ENCODE data around the gene IL1R1.

Gene IL1R1

DNA sequence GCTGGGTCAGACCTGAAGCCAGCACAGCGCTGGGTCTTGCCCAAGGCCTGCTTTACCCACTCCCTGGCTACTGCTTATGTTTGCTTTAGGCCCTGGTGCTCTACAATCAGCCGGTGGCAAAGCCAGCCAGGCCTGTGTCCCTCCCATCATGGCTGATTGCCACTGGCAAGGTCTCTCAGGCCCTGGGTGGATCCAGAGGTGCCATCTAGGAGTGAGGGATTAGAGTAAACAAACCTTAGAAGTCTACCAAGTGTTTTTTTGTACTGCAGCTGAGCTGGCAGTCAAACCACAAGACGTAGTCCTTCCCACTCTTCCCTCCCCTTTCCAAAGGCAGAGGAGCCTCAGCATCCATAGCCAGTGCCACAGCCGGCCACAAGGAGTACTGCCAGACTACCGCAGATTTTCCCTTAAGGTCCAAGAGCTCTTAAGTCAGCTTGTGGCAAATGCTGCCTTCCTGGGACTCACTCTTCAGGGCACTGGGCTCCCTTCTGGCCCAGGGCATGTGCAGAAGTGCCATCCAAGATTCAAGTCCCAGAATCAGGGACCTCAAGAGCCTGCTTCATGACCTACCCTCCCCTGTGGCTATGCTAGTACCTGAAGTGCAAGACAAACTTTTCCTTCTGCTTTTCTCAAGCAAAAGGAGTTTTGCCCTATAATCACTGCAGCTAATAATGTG is 64.3 kb downstream of the IL1R1 start:
- no peak for DNase-seq (ENCODE audit: low read depth in 2 of 2)

DNA sequence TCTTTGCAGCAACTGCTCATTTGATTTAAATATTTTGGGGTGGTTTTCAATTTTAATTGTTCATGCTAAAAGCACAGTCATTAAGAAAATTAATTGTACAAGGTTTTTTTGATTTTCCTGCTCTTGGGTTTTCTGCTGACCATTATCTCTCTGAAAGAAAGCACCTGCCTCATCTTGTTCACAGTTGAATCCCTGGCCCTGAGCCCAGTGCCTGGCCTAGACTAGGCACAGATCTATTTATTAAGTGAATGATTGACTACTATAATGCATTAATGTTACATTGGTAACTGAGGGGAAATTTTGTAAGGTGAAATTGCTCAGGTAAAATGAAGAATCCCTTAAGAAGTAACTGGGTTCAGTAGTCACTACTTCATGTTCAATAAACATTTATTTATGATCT is 66.2 kb downstream of the IL1R1 start:
- no peak for DNase-seq (ENCODE audit: low read depth in 2 of 2)

DNA sequence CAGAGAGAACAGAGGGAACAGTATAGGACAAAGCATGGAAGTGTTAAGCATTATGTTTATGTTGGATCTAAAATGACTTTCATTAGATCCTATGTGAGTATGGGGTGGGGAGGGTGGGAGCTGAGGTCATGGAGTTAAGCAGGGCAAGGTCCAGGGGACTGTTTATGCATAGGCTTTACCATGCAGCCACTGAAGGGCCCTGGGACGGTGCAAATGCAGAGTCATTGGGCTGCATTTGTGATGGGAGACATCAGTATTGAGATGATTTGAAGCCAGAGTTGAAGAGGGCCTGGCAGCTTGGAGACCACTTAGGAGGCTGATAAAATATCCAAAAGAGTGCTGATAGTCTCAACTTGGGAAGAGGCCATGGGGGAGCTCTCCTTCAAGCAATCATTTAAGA is 66.9 kb downstream of the IL1R1 start:
- DNase-seq (ENCODE audit: low read depth in 2 of 2) = no peak

DNA sequence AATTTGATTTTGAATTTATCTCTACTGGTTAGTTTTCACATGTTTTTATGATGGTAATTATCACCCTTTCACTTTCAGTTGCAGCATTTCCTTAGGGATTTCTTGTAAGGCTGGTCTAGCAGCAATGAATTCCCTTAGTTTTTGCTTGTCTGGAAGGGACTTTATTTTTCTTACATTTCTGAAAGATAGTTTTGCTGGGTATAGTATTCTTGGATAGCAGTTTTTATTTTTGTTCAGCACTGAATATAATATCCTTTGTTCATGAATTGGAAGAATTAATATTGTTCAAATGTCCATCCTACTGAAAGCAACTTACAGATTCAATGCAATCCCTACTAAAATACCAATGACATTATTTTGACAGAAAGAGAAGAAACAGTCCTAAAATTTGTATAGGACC is 74.5 kb downstream of the IL1R1 start:
- DNase-seq (ENCODE audit: low read depth in 2 of 2) = no peak

DNA sequence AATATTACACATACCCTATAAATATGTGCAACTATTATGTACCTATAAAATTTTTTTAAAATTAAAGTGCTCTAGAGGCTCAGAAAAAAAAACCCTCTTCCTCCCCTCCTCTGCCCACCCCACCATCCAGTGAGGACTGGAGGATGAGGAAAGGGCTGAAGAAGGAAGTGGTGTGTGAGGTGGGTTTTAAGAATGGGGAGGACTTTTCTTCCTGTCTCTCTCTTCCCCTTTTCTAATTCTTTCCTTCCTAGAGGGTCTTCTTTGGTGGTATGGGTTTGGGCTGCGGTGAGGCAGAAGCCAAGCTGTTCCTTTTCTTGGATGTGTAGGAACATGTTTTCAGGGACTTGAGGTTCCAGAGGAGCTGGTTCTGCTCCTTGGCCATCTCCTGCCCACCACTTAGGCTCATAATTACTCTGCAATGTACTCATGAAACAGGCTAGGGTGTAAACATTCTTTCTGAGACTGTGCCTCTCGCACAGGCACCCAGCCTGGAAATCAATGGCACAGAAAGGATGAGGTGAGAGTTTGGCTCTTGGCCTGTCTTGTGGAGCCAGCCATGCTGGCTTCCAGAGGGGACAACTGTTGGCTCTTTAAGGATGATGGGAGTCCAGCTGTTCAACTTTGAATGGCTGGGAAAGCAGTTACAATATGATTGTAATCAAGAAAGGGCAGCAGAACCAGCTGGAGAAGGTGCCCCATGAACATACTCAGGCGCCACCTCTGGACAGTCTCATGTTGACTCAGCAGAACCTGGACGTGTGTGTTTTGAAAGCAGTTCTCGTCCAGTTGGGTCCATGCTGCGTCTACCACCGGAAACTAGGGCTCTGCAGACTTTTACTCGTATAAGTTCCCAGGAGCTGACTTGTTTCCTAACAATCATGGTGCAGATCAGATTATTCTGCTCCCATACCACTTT is 82.5 kb downstream of the IL1R1 start:
- DNase-seq (ENCODE audit: low read depth in 2 of 2) = no peak

DNA sequence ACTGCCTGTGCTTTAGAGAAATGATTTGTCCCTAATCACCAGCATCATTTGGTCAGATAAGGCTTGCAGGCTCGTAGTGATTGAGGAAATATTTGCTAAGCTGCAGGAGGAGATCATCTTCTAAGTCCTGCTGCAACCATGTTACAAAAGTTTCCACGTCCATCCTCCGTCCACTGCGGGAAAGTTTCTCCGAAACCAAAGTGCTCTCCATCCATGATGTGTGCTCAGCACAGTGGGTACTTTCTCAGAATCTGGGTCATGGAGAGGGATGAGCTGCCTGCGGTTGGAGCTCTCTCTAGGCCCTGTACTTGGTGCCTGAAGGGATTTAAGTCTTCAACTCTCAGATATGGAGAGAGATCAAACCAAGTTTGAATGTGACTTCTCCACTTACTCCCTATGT is 83.6 kb downstream of the IL1R1 start:
- no peak for DNase-seq (ENCODE audit: low read depth in 2 of 2)

DNA sequence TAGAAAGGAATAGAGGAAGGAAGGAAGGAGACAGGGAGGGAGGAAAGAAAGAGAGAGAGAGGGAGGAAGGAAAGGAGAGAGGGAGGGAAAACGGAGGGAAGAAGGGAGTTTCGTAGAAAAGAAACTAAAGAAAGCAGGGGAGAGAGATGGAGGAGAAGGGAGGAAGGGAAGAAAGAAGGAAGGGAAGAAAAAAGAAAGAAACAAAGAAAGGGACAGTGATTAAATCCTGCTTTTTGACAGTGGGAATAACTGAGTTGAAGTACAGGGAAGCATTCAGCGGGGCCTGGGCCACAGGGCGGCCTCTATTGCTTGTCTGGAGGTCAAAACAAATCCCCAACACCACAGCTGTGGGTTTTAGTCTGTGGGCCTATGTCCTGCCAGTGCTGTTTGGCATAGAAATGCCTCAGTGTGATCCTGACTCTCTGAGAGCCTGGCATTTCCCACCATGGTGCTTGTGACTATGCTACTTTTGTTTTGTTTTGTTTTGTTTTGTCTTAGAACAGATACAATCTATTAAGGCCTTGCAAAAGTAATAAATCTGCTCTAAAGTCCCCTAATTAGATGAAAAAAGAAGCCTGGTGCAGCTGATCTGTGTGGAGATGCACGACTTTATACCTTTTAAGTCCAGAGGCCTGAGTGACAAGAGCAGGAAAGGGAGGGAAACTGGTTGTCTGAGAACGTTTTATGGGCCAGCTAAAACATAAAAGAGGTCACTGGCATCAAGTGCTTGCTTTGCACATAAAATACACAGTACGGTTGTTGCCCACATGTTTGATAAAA is 84.3 kb downstream of the IL1R1 start:
- no peak for DNase-seq (ENCODE audit: low read depth in 2 of 2)

DNA sequence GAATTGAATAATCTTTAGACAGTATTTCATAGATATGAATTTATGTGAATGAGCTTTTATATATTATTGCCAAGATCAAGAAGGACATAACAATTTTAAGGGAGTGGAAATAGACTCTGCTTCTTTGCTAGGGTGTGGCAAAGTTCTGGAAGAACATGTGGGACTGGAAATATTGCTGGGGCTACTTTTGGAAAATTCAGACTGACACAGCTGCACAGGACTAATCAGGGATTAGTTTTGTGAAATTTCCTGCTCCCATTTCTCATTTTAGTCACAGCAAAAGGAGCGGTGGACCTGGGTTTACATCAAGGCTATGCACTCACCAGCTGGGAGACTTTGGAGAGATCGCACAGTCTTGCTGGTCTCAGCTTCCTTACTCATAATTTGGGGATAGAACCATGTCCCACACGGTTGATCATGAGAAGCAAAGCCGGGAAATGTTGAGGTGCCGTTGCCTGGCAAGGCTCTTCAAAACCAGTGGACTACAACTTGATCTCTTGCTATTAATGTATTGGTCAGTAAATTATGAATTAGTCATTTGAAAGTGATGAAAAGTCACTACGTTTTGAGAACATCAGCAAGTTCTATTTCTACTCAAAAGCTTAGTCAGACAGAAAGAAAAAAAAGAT is 86.7 kb downstream of the IL1R1 start:
- no peak for DNase-seq (ENCODE audit: low read depth in 2 of 2)
